Measurements from ENCODE around the gene MYH7.

Gene MYH7

DNA sequence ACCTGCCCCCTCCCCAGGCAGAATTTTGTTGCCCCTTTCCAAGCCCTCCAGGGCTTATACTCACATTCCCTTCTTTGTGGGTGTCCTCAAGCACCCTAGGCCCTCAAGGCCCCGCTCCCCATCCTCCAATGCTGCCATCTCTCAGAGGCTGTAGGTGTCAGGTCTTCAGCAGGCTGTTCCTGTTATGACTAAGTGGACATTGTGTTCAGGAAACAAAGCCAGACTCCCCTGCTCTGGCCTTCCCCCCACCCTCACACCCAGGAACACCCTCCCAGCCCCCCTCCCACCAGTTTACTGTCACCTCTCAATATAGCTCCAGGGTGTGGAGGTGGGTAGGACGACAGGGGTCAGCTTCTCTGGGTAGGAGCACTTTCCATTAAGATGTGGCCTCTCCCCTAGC lies 26.0 kb downstream of the MYH7 start:
- TF ChIP-seq GATA2 (IDR thresholded peaks at IDR 0.05; ENCODE audit: low read depth, low read length): no peak

DNA sequence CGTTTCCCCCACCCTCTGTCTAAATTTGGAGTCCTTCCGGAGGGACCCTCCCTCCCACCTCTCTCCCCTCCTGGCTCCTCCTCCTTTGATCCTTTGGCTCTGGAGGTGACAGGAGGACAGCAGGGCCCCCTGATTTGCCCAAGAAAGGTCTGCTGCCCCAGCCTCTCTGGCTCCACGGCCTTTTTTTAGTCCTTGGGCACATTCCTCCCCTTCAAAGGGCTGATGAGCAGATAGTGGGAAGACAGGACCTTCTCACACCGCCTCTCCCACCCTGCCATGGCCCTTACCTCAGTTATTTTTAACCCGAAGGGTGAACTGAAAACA lies 27.2 kb downstream of the MYH7 start:
- TF ChIP-seq GATA3 (IDR thresholded peaks at IDR 0.05; ENCODE audit: low read depth, low read length) (no peak), GATA2 (IDR thresholded peaks at IDR 0.05; ENCODE audit: low read depth, low read length) (no peak)

DNA sequence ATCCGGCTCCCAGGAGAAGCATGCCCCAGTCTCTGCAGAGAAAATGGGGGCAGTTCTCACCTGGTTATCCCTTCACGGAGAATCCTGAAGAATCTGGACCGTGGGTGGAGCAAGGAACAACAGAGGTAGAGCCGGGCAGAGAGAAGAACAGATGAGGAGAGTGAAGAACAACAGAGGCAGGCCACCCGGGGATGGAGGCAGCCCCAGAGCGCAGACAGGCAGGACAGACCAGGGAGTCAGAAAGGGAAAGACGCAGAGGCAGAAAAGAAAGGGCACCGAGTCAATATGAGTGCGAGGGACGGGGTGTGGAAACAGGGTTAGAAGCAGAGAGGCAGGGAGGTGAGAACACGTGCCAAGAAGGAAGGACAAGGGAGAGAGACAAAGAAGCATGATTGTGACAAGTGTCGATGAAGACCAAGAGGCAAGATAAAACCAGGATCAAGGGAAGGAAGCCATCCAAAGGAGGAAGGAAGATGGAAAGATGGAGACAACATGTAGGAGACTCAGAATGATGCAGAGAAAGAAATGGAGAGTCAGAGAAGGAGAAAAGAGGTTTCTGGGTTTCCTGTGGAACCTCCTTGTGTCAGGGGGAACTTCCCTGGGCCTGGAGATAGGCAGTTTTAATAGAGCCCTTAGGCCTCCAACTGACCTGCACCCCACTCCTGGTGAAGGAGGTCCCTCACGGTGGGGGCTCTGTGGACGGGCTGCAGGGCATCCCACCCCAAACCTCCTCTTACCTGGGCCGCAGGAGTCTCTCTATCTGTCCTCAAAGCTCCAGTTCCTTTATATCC lies 27.7 kb downstream of the MYH7 start, which contains the start of gene MYH6:
TSS of gene MYH6 (minus strand) at position 758 of the 791 bp plus-strand sequence. CDS start 1,050 bp downstream, outside the sequence.
- no peak for TF ChIP-seq GATA2 (IDR thresholded peaks at IDR 0.05; ENCODE audit: low read depth, low read length)
- TF ChIP-seq GATA3 (IDR thresholded peaks at IDR 0.05; ENCODE audit: low read depth, low read length): no peak

DNA sequence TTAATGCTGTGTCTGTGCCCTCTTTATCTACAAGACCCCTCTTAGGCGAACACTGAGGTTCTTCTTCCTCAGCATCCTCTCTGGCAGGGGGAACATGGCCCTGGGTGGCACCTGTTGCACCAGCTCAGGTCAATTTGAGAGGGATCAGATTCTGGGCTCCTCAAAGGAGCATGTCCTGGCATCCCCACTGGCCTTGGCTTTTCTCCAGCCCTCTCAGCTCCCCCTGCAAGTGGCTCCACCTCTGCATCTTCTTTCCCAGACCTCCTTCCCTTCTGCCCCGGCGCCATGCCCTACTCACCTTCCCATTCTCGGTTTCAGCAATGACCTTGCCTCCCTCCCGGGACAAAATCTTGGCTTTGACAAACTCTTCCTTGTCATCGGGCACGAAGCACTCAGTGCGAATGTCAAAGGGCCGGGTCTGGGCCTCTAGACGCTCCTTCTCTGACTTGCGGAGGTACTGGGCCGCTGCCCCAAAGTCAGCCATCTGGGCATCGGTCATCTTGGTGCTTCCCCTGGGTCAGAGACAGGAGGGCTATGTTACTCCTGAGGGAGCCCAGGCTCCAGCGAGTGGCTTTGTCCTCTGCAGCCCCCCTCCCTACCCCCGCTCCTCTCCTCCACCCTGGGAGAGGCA lies 28.6 kb downstream of the MYH7 start:
- TF ChIP-seq GATA3 (IDR thresholded peaks at IDR 0.05; ENCODE audit: low read depth, low read length) (no peak), GATA2 (IDR thresholded peaks at IDR 0.05; ENCODE audit: low read depth, low read length) (no peak)

DNA sequence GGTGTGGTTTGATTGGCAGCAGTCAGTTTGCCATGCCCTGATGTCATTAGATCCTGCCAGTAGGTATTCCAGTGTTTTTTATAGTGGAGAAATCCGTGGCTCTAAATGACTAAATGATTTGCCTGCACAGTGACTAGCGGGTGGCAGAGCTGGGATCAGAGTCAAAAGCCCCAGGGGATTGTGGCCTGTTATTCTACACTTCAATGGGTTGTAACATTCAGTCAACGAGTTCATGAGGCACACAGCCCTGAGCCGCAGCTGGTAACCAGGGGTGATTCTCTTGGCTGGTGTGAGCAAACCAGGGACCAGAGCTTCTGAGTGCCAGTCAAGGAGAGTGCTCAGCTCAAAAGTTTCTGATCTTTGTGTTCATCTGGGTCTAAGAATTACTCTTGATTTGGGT lies 29.2 kb downstream of the MYH7 start:
- no peak for TF ChIP-seq GATA3 (IDR thresholded peaks at IDR 0.05; ENCODE audit: low read depth, low read length)
- no peak for TF ChIP-seq GATA2 (IDR thresholded peaks at IDR 0.05; ENCODE audit: low read depth, low read length)

DNA sequence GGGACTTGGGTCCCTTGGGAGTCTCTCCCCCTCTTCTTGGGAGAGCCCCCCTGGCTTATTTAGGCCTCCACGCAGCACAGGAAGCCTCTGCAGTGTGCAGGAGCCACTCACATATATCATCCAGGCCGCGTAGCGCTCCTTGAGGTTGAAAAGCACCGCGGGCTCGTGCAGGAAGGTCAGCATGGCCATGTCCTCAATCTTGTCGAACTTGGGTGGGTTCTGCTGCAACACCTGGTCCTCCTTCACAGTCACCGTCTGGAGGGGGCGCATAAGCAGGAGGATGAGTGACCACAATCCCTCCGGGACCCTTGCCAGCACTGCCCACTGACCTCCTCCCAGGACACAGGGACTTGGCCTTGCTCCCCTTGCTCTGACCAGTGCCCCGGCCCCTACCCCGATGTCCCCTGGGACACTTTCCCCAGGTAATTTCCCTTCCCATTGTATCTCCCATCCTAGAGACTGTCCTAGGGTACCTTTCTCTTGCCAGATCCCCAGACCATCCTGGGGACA lies 29.9 kb downstream of the MYH7 start:
- TF ChIP-seq GATA2 (IDR thresholded peaks at IDR 0.05; ENCODE audit: low read depth, low read length) (no peak), GATA3 (IDR thresholded peaks at IDR 0.05; ENCODE audit: low read depth, low read length) (no peak)

DNA sequence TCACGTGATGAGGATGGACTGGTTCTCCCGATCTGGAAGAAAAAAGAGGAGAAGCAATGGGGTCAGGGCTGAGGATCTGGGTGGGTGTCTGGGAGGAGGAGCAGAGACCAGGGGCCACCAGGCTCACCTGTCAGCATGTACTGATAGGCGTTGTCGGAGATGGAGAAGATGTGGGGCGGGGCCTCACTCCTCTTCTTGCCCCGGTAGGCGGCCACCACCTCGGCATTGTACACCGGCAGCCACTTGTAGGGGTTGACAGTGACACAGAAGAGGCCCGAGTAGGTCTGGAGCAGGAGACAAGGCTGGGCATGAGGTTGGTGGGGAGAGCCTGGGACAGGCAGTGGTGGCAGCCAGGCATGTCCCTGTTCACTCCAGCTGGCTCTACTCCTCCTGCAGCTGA lies 30.4 kb downstream of the MYH7 start:
- TF ChIP-seq GATA3 (IDR thresholded peaks at IDR 0.05; ENCODE audit: low read depth, low read length): no peak
- no peak for TF ChIP-seq GATA2 (IDR thresholded peaks at IDR 0.05; ENCODE audit: low read depth, low read length)

DNA sequence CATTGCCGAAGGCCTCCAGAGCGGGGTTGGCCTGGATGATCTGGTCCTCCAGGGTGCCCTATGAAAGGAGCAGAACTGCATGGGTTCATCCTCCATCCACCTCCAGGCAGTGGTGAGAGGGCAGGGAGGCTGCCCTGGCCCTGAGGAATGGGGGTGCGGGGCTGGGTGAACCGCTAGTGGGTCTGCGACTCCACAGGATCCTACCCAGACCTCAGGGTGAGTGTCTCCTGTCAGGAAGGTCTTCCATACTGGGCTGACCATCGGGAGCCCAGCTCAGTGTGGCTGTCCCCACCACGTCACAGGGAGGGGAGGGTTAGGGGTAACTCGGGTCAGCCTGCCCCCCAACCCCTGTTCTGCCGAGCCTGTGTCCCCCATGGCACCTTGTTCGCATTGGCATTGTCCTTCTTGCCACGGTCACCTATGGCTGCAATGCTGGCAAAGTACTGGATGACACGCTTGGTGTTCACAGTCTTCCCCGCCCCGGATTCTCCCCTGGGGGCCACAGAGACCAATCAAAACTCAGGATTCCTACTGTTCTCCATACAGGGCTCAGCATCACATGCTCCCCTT lies 31.0 kb downstream of the MYH7 start:
- TF ChIP-seq GATA2 (IDR thresholded peaks at IDR 0.05; ENCODE audit: low read depth, low read length) (no peak), GATA3 (IDR thresholded peaks at IDR 0.05; ENCODE audit: low read depth, low read length) (no peak)

DNA sequence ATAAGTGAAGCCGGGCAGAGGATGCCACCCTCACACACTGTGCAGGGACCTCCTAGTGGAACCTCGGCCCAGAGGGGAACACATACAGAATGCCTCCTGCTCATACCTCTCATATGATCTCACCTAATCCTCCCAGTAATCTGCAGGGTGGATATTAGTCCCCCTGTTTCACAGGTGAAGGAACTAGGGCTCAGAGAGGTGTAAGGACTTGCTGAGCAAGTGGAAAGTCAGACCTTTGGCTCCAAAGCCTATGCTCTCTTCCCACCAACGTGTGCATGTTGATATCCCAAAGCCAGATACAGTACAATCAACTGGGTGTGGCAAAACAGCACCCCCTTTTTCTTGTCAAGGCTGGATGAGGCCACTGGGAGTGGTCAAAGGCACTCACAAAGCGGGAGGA lies 31.6 kb downstream of the MYH7 start:
- no peak for TF ChIP-seq GATA3 (IDR thresholded peaks at IDR 0.05; ENCODE audit: low read depth, low read length)
- no peak for TF ChIP-seq GATA2 (IDR thresholded peaks at IDR 0.05; ENCODE audit: low read depth, low read length)

DNA sequence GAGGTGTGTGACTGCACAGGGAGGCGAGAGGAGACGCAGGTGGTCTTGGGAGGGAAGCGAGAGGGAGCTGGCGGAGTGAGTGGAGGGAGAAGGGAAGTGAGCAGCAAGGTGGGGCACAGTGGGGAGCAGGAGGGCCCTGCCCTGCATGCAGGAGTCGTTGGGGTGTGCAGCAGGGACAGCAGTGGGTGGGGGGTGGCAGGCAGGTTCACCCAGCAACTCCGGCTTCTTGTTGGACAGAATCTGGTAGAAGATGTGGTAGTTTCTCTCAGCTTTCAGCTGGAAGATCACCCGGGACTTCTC lies 32.4 kb downstream of the MYH7 start:
- no peak for TF ChIP-seq GATA3 (IDR thresholded peaks at IDR 0.05; ENCODE audit: low read depth, low read length)
- no peak for TF ChIP-seq GATA2 (IDR thresholded peaks at IDR 0.05; ENCODE audit: low read depth, low read length)

DNA sequence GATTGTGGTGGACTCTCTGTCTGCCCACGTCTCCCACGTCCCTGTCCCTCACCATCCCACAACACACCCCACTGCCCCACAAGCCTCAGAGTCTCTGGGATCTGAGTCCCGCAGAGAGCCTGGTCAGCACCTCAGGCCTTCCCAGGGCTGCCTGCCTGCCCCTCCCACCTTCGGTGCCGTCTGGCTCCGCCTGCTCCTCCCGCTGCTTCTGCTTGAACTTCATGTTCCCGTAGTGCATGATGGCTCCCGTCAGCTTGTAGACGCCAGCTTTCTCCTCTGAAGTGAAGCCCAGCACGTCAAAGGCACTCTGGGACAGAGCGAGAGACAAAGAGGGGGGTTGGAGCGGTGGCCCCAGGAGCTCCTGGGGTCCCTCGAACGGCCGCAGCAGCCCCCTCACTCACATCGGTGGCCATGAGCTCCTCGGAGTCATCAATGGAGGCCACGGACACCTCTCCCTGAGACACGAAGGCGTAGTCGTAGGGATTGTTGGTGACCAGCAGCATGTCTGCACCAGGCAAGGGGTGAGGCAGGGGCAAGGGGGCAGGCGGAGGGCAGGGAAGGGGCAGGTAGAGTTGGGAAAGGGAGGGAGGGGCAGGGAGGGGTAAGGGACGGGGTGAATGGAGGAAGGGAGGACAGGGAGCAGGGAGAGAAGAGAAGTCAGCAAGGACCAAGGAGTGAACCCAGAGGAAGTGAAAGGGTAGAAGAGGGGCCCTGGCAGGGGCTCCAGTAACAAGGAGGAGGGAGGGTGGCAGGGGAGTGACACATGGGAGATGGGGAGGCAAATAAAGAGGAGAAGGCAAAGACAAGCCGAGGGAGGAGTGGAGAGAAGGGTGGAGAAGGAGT lies 32.9 kb downstream of the MYH7 start:
- TF ChIP-seq GATA3 (IDR thresholded peaks at IDR 0.05; ENCODE audit: low read depth, low read length) (no peak), GATA2 (IDR thresholded peaks at IDR 0.05; ENCODE audit: low read depth, low read length) (no peak)

DNA sequence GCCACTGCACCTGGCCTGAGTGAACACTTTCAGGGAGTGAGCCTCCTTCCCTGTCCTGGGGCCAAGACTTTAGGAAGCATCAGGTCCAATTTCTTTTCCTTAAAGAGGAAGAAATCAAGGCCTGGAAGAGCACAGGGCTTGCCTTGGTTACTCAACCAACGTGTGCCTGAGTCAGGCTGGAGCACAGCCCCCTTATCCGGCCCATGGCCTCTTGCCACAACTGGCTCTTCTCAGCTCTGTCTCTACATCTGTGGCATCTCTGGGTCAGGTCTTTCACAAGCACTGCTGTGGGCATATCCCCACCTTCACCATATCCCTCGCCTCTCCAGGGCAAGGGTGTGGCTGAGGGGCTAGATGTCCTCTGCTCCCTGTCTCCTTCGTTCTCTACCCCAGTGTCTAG lies 34.2 kb downstream of the MYH7 start:
- TF ChIP-seq GATA3 (IDR thresholded peaks at IDR 0.05; ENCODE audit: low read depth, low read length) (no peak), GATA2 (IDR thresholded peaks at IDR 0.05; ENCODE audit: low read depth, low read length) (no peak)

DNA sequence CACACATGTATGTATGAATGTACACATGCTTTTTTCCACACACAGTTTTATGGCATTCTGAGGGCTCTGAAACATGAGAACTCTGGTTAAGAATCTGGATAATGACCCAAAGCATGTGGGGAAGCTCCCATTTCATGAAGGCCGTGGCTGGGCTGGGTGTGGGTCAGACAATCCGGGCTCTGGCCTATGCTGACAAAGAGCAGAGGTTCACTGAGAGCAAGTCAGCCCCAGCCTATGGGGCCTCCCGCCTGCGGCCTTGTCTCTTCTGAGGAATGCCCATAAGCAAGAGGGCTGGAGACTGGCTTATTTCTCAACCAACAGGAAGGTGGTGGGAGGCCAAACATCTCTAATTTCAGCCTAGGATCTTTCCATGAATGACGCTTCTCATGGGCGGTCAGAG lies 35.9 kb downstream of the MYH7 start:
- no peak for TF ChIP-seq GATA3 (IDR thresholded peaks at IDR 0.05; ENCODE audit: low read depth, low read length)
- TF ChIP-seq GATA2 (IDR thresholded peaks at IDR 0.05; ENCODE audit: low read depth, low read length): no peak

DNA sequence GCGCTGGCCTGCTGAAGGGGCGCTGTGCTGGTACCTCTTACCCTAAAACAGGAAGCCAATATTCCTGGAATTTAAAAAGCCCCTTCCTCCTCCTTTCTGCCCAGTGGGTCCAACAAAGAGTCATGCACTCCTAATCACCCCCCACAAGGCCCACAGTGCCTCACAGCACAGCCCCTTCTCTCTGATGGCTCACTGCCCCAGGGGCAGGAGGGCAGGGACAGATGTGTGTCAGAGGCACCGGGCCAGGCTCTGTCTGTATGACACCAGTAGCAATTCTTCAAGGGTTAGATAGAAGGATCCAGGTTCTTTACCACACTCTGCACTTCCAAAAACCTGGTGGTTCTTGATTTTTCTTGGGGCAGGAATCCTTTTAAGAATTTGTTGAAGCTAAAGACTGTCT lies 36.3 kb downstream of the MYH7 start:
- TF ChIP-seq GATA3 (IDR thresholded peaks at IDR 0.05; ENCODE audit: low read depth, low read length) (no peak), GATA2 (IDR thresholded peaks at IDR 0.05; ENCODE audit: low read depth, low read length) (no peak)

All from SH-SY5Y (cell line).